BJ (cell line): ENCODE results near the gene GRIK2. TPM values are rescaled to one million over a fixed set of nuclear protein-coding genes. Genes with fewer than 3 reads are reported as not detected.

Source experiments
- CTCF ChIA-PET: fragments of 350-600 bp; formaldehyde crosslinking; extraction: SDS; loops from one replicate; lab custom pipeline; 2021; ENCODE audit warnings: antibody characterized with exemption, inconsistent platforms; lab: Yijun Ruan, JAX
- POLR2A ChIA-PET: fragments of 300-600 bp; sonication (Branson Sonifier 250); formaldehyde crosslinking; extraction: SDS; loops from one replicate; lab custom pipeline; 2021; ENCODE audit warnings: antibody characterized with exemption; lab: Charles Lee
- DNase-seq: peaks from one replicate; pipeline ENCODE4 v3.0.0-alpha.2; 2011; ENCODE audit warnings: low read depth
- H3K27me3 ChIP-seq: 2 replicates; pipeline ENCODE4 v1.6.0; 2011; ENCODE audit warnings: low read length; ENCODE audit not compliant: control insufficient read depth, insufficient read depth
- H3K36me3 ChIP-seq: 2 replicates; pipeline ENCODE4 v1.5.1; 2011; ENCODE audit warnings: low read length; ENCODE audit not compliant: control insufficient read depth, insufficient read depth
- H3K4me3 ChIP-seq: 2 replicates; pipeline ENCODE4 v1.5.1; 2011; ENCODE audit warnings: low read depth, mild to moderate bottlenecking, control low read depth, low read length
- CTCF ChIP-seq: IDR thresholded peaks from 2 replicates; pipeline ENCODE4 v1.5.1; 2011; ENCODE audit warnings: low read depth, mild to moderate bottlenecking, control low read depth, inconsistent platforms, low read length, moderate library complexity; ENCODE audit not compliant: insufficient read depth
- polyA plus RNA-seq: library from polyadenylated mRNA; depleted of rRNA; stranded (reverse); fragments of >200 nt; gene quantifications from 2 replicates; pipeline ENCODE4 v1.2.3, GENCODE V29; 2011

The GRIK2 gene
- polyA plus RNA-seq, 1 experiment: 23.0 TPM

- H3K36me3 ChIP-seq: no peaks in the 10 kb centered on the region
- CTCF ChIA-PET: no interaction called here
- TF ChIP-seq CTCF: no peak
- H3K4me3 ChIP-seq: no peak overlapping the region
- H3K27me3 ChIP-seq: no peaks in the 10 kb centered on the region
- POLR2A ChIA-PET: no interaction called here
- DNase-seq: no peak
Measured at GRCh38 chr6:101956961-101957360, 563.5 kb downstream of the GRIK2 start.

- ChIA-PET CTCF (interaction anchor here (0.6 kb wide), 1 partner anchor 449 kb away, joined by 3 read pairs; no protein-coding TSS in a partner anchor), POLR2A (no interaction called here)
- no peak overlapping the region for H3K4me3 ChIP-seq
- no peak for TF ChIP-seq CTCF
- H3K27me3 ChIP-seq: no peaks in the 10 kb centered on the region
- DNase-seq: no peak
- no peaks in the 10 kb centered on the region for H3K36me3 ChIP-seq
Measured at GRCh38 chr6:101961357-101961756, 567.8 kb downstream of the GRIK2 start.

GRCh38 chr6:101980924-101981323, 587.4 kb downstream of the GRIK2 start:
- no peak for TF ChIP-seq CTCF
- H3K27me3 ChIP-seq: no peaks in the 10 kb centered on the region
- CTCF ChIA-PET: interaction anchor here (0.6 kb wide), 1 partner anchor 289 kb away, joined by 3 read pairs; no protein-coding TSS in a partner anchor
- no peak overlapping the region for H3K4me3 ChIP-seq
- DNase-seq: no peak
- POLR2A ChIA-PET: no interaction called here
- H3K36me3 ChIP-seq: no peaks in the 10 kb centered on the region

GRCh38 chr6:101986476-101986875, 593.0 kb downstream of the GRIK2 start:
- Histone ChIP-seq H3K36me3 (no peaks in the 10 kb centered on the region), H3K27me3 (no peaks in the 10 kb centered on the region), H3K4me3 (no peak overlapping the region)
- no peak for DNase-seq
- TF ChIP-seq CTCF: no peak
- ChIA-PET CTCF (no interaction called here), POLR2A (no interaction called here)

- no peak for DNase-seq
- POLR2A ChIA-PET: no interaction called here
Measured at GRCh38 chr6:101992286-101992685, 598.8 kb downstream of the GRIK2 start.

More at GRCh38 chr6:101992286-101992685, 598.8 kb downstream of the GRIK2 start:
- no peaks in the 10 kb centered on the region for H3K27me3 ChIP-seq
- CTCF ChIA-PET: no interaction called here
- H3K36me3 ChIP-seq: no peaks in the 10 kb centered on the region
- no peak for TF ChIP-seq CTCF
- H3K4me3 ChIP-seq: no peak overlapping the region
